ENCODE data around the gene ZFHX3. TPM values are rescaled to one million over a fixed set of nuclear protein-coding genes. Genes with fewer than 3 reads are reported as not detected.

ZFHX3 gene
- total and polyA plus RNA-seq, 2 donors (not counting 1 experiment from before 2014, with no cell fraction given): 0.54 to 6.6 TPM

DNA sequence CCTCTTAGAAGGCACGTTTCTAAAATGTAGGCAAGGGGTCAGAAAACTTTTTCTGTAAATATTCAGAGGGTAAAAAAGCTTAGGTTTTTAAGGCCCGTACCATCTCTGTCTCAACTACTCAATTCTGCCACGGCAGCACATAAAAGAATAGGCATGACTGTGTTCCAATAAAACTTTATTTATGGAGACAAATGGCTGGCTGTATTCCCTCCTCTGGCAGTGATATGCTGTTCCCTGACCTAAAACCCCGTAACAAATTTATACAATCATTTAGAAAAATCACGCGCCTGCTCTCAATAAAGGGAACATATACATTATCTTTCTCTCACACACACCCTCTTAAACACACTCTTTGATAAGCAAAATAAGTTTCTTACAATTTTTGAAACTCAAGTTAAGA, 138.7 kb downstream of the ZFHX3 start:
- H3K4me3 Mint-ChIP-seq: no peak overlapping the region
- H3K9ac ChIP-seq (ENCODE audit: low read length): no peak overlapping the region
- WGBS (ENCODE audit: insufficient coverage): 92% methylated on average over 4 of the region's 6 CpGs
- peaks cover 10% of the 10 kb centered on the region for H3K4me1 Mint-ChIP-seq
- H3K9me3 ChIP-seq (ENCODE audit: control extremely low read depth in 1 of 3, control insufficient read depth in 2 of 3, insufficient read depth in 1 of 3, low read length in 2 of 3): no peaks in the 10 kb centered on the region
- intact Hi-C loops (cut with micrococcal nuclease): no loop called here
- no peaks in the 10 kb centered on the region for H3K79me2 ChIP-seq (ENCODE audit: control insufficient read depth, insufficient read depth, low read length)
- no peaks in the 10 kb centered on the region for H3K27me3 Mint-ChIP-seq
- no peaks in the 10 kb centered on the region for H3K4me1 ChIP-seq (ENCODE audit: control insufficient read depth in 2 of 2, insufficient read depth in 2 of 2, low read length in 2 of 2)
- H3K4me2 ChIP-seq (replicated peaks; ENCODE audit: low read depth, low read length, poor library complexity, severe bottlenecking): no peak overlapping the region
- no peaks in the 10 kb centered on the region for H3K27me3 ChIP-seq (replicated peaks in 1 of 4; ENCODE audit: control extremely low read depth in 1 of 4, control insufficient read depth in 3 of 4, insufficient read depth in 4 of 4, low read length in 3 of 4)
- no peaks in the 10 kb centered on the region for H3K9me3 Mint-ChIP-seq (ENCODE audit: insufficient read depth)
- no peak overlapping the region for H3K27ac Mint-ChIP-seq
- ATAC-seq (ENCODE audit: low read depth) (no peak), DNase-seq (no peak)
- H4K20me1 ChIP-seq (ENCODE audit: control insufficient read depth, insufficient read depth, low read length, poor library complexity, severe bottlenecking): no peaks in the 10 kb centered on the region
- CTCF ChIA-PET: no interaction called here
- H2AFZ ChIP-seq (ENCODE audit: insufficient read depth, low read depth, low read length, poor library complexity, severe bottlenecking): no peak overlapping the region
- no peaks in the 10 kb centered on the region for H3K36me3 ChIP-seq (replicated peaks in 1 of 2; ENCODE audit: control extremely low read depth in 1 of 2, control insufficient read depth in 1 of 2, extremely low read depth in 1 of 2, insufficient read depth in 2 of 2, low read length in 1 of 2)
- H3K4me3 ChIP-seq (ENCODE audit: control extremely low read depth in 1 of 5, extremely low read depth in 1 of 5, insufficient read depth in 1 of 5, low read depth in 2 of 5, low read length in 4 of 5): no peak overlapping the region
- H3K27ac ChIP-seq (ENCODE audit: low read length in 2 of 2): no peak overlapping the region
- POLR2A ChIA-PET: no interaction called here
- TF ChIP-seq, protein P1, sequence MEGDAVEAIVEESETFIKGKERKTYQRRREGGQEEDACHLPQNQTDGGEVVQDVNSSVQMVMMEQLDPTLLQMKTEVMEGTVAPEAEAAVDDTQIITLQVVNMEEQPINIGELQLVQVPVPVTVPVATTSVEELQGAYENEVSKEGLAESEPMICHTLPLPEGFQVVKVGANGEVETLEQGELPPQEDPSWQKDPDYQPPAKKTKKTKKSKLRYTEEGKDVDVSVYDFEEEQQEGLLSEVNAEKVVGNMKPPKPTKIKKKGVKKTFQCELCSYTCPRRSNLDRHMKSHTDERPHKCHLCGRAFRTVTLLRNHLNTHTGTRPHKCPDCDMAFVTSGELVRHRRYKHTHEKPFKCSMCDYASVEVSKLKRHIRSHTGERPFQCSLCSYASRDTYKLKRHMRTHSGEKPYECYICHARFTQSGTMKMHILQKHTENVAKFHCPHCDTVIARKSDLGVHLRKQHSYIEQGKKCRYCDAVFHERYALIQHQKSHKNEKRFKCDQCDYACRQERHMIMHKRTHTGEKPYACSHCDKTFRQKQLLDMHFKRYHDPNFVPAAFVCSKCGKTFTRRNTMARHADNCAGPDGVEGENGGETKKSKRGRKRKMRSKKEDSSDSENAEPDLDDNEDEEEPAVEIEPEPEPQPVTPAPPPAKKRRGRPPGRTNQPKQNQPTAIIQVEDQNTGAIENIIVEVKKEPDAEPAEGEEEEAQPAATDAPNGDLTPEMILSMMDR (IDR thresholded peaks at IDR 0.05): no peak
- no peak for TF ChIP-seq EZH2 (IDR thresholded peaks at IDR 0.05; ENCODE audit: borderline replicate concordance, insufficient read depth, low read depth, low read length, poor library complexity, severe bottlenecking)

DNA sequence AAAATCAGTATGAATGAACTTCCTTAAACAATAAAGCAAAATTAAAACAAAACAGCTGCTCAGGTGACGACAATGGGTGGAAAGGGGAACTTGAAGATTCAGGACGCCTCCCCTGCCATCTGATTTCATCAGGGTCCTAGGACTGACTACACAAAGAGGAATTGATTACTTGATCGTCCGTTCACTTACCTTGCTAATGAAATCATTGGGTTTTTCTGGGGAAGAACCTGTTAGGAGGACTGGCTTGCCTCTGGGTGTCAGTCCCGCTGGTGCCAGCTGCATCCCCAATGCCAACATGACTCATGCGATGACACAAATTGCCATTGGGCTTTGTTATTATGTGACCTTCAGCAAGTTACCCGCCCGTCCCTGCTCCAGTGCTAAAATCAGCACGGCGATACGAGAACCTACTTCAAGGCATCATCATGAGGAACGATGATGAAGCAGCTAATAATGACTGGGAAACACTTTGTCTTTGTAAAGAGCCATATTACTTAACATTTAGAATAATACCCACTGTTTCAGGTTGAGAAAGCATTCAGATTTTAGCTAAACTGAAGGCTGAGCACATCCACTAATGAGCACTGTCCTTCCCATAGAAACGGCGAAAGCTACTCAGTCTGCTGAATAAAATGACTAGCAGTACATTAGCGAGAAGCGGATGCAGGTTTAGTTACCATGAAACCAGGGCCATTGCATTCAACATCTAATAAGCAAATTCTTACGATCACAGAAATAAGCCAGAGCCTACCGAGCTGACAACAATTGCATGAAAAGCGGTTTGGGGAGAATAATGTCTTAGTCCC, 139.4 kb downstream of the ZFHX3 start:
- 81% methylated on average over 7 of the region's 19 CpGs for WGBS (ENCODE audit: insufficient coverage)
- Mint-ChIP-seq H3K27ac (no peak overlapping the region), H3K27me3 (no peaks in the 10 kb centered on the region), H3K9me3 (ENCODE audit: insufficient read depth) (no peaks in the 10 kb centered on the region), H3K4me3 (no peak overlapping the region), H3K4me1 (peaks cover 10% of the 10 kb centered on the region)
- H3K27ac ChIP-seq (ENCODE audit: low read length in 2 of 2): no peak overlapping the region
- DNase-seq (peak; percentile 32), ATAC-seq (ENCODE audit: low read depth) (peak; percentile 51)
- H3K4me2 ChIP-seq (replicated peaks; ENCODE audit: low read depth, low read length, poor library complexity, severe bottlenecking): no peak overlapping the region
- H3K4me3 ChIP-seq (ENCODE audit: control extremely low read depth in 1 of 5, extremely low read depth in 1 of 5, insufficient read depth in 1 of 5, low read depth in 2 of 5, low read length in 4 of 5): no peak overlapping the region
- H3K9ac ChIP-seq (ENCODE audit: low read length): no peak overlapping the region
- intact Hi-C loops (cut with micrococcal nuclease): no loop called here
- H3K27me3 ChIP-seq (replicated peaks in 1 of 4; ENCODE audit: control extremely low read depth in 1 of 4, control insufficient read depth in 3 of 4, insufficient read depth in 4 of 4, low read length in 3 of 4): no peaks in the 10 kb centered on the region
- H3K36me3 ChIP-seq (replicated peaks in 1 of 2; ENCODE audit: control extremely low read depth in 1 of 2, control insufficient read depth in 1 of 2, extremely low read depth in 1 of 2, insufficient read depth in 2 of 2, low read length in 1 of 2): no peaks in the 10 kb centered on the region
- H3K79me2 ChIP-seq (ENCODE audit: control insufficient read depth, insufficient read depth, low read length): no peaks in the 10 kb centered on the region
- H3K4me1 ChIP-seq (ENCODE audit: control insufficient read depth in 2 of 2, insufficient read depth in 2 of 2, low read length in 2 of 2): no peaks in the 10 kb centered on the region
- no peaks in the 10 kb centered on the region for H4K20me1 ChIP-seq (ENCODE audit: control insufficient read depth, insufficient read depth, low read length, poor library complexity, severe bottlenecking)
- ChIA-PET POLR2A (no interaction called here), CTCF (no interaction called here)
- H3K9me3 ChIP-seq (ENCODE audit: control extremely low read depth in 1 of 3, control insufficient read depth in 2 of 3, insufficient read depth in 1 of 3, low read length in 2 of 3): no peaks in the 10 kb centered on the region
- TF ChIP-seq, protein P1 (IDR thresholded peaks at IDR 0.05): no peak
- no peak for TF ChIP-seq EZH2 (IDR thresholded peaks at IDR 0.05; ENCODE audit: borderline replicate concordance, insufficient read depth, low read depth, low read length, poor library complexity, severe bottlenecking)
- no peak overlapping the region for H2AFZ ChIP-seq (ENCODE audit: insufficient read depth, low read depth, low read length, poor library complexity, severe bottlenecking)

All from B cell (primary cell).